ENCODE results near the gene STK11.
A peak's percentile ranks its signal among the peaks of the same experiment; 100 is the strongest.

The STK11 gene

DNA sequence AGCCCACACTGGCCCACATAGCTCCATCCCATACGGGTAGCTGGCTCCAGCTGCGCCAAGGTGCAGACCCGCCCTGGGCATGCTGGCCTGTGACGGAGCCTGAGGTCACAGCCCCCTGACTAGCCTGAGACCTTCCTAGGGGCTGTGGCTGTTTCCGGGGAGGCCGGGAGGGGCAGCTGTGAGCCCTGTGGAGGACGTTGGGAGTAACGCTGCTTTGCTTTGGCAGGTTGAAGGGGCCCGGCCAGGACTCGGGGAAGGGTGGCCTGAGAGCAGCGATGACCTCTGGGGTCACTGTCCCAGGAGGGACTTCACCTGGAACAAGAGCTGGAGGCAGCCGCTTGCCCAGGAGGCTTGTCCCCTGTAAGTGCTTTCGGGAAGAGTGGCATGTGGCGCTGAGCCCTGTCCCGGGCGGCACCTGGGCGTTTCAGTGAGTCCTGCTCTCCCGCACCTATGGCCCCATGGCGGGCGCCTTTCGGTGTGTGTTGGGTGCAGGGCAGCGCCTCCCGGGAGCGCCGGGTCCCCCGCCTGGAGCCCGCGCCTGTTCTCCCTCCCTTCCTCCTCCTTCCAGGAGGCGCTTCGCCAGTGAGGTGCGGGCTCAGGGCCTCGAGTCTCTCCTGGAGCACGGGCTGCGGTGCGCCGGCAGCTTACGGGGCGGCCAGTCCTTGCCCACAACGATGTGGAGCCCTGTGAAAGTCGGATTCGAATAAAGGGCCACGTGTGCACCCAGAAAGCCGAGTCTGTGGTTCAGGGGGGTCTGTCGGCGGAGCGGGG lies 68.7 kb downstream of the STK11 start:
- peak overlapping the region; percentile 98 for H3K27ac ChIP-seq
- no peak for TF ChIP-seq CTCF (conservative IDR thresholded peaks at IDR 0.05)

- peak overlapping the region; percentile 98 for H3K27ac ChIP-seq
These were observed 69.3 kb downstream of the STK11 start for GRCh38 chr19:1274852-1275259.

DNA sequence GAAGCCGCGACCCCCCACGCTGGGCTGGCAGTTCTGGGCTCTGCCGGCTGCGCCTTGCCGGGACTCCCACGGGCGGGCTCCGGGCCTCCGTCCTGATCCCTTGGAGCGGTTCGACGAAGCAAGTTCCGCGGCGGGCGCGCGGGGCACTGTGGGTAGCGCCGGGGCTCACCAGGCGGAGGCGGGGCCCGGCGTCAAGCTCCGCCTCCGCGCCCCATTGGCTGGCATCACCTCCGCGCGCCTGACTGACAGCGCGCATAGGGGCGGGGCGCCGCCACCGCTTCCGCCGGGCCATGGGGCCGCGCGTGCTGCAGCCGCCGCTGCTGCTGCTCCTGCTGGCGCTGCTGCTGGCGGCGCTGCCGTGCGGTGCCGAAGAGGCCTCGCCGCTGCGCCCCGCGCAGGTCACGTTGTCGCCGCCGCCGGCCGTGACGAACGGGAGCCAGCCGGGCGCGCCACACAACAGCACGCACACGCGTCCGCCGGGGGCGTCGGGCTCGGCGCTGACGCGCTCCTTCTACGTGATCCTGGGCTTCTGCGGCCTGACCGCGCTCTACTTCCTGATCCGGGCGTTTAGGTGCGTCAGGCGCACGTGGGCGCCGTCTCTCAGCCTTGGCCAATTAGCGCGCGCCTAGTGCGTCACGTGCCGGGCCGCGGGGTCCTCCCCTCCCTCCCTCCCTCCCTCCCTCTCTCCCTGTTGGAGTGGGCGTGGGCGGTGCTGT lies 69.8 kb downstream of the STK11 start, which contains the start of gene FAM174C:
Gene FAM174C (plus strand): TSS at position 271 of the 716 bp plus-strand sequence. CDS start 20 bp downstream, at position 291.
- H3K27ac ChIP-seq, result peak within 1 kb of the TSS; percentile 98
- no peak for TF ChIP-seq CTCF (conservative IDR thresholded peaks at IDR 0.05)

More at GRCh38 chr19:1274852-1275259, 69.3 kb downstream of the STK11 start:
- TF ChIP-seq CTCF (conservative IDR thresholded peaks at IDR 0.05), result no peak

DNA sequence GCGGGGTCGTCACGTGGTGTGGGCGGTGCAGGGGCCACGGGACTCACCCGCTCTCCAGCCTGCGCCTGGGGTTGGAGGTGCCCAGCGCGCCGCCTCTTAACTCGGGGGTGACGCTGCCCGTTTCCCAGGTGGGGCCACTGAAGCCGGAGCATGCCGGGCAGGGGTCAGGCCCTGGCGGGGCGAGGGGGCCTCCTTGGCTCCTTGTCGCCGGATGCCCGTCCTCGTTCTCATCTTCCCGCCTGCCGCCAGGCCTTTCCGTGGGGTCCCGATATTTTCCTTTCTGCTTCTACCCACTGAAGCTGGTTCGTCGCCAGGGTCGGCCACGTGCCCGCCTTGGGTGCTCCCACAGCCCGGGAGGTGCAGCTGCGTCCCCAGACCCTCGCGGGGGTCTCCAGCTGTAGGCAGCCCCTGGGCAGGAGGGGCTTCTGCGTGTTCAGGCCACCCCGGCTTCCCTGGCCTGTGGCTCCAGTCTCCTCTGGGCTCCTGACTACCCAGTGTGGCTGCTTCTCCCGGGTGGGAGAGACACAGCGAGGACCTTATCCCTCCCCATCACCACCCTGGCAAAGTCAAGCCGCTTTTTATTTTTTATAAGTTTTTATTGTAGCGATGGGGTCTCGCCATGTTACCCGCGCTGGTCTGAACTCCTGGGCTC lies 70.5 kb downstream of the STK11 start:
- peak overlapping the region; percentile 98 for H3K27ac ChIP-seq
- no peak for TF ChIP-seq CTCF (conservative IDR thresholded peaks at IDR 0.05)

DNA sequence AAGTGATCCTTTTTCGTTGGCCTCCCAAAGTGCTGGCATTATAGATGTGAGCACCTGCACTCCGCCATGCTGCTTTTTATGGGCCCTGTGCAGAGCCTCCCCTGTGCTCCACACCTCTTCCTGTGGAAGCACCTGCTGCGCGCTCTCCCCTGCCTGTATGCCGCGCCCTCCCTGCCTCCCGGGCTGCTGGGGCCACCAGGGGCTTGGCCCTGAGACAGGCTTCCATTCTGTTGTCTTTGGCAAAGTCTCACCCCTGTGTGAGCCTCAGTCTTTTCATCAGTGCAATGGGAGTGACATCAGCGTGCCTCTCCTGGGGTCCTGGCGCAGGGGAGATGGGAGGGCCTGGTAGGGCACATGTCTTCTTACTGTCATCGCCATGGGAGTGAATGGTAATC lies 71.0 kb downstream of the STK11 start:
- TF ChIP-seq CTCF (conservative IDR thresholded peaks at IDR 0.05), result no peak

DNA sequence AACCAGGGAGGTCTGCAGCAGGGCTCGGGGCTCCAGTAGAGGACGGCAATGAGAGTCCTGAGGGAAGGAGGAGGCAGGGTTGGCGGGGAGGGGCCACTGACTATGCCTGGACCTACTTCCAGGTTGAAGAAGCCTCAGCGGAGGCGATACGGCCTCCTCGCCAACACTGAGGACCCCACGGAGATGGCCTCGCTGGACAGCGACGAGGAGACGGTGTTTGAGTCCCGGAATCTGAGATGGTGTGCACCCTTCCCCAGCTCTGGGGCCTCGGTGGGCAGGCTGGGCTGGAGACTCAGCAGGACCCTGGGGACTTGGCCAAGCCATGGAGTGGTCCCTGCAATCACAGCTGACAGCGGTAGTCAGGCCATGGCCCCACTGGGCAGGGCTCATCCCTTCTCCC lies 71.5 kb downstream of the STK11 start:
- no peak for TF ChIP-seq CTCF (conservative IDR thresholded peaks at IDR 0.05)
- H3K27ac ChIP-seq, result peak overlapping the region; percentile 98

More for the DNA sequence above, 71.0 kb downstream of the STK11 start:
- H3K27ac ChIP-seq, result peak overlapping the region; percentile 98

Data from VCaP (cell line).